K562 (cell line): ENCODE measurements around the gene ADAM15. TPM values are rescaled to one million over a fixed set of nuclear protein-coding genes. Genes with fewer than 3 reads are reported as not detected.

Experiments
- ARID1B ChIP-seq: fragments of 450-650 bp; IDR thresholded peaks from 2 replicates; pipeline ENCODE4 v1.6.1; 2016; ENCODE audit warnings: antibody characterized with exemption, mild to moderate bottlenecking, inconsistent platforms
- CBX1 ChIP-seq: sonication (generic); IDR thresholded peaks from 2 replicates; pipeline ENCODE4 v1.6.1; 2016; ENCODE audit warnings: antibody characterized with exemption, low read depth, mild to moderate bottlenecking
- JUN ChIP-seq, 2 experiments: sonication (generic) in 1 of 2; formaldehyde crosslinking in 1 of 2; IDR thresholded peaks; 2 replicates each; pipeline versions ENCODE4 v1.6.1 to v1.8.0; 2012 to 2022; ENCODE audit warnings: borderline replicate concordance in 2 of 2, mild to moderate bottlenecking in 2 of 2, improper control_type of control experiment in 1 of 2, low read depth in 1 of 2, low read length in 1 of 2, missing genetic modification reagents in 1 of 2
- MAX ChIP-seq: sonication (generic); formaldehyde crosslinking; IDR thresholded peaks from 2 replicates; pipeline ENCODE4 v1.9.0; 2022; ENCODE audit warnings: mild to moderate bottlenecking, missing genetic modification reagents
- NFIC ChIP-seq: fragments of 450-650 bp; IDR thresholded peaks from 2 replicates; pipeline ENCODE4 v1.6.1; 2017; ENCODE audit warnings: mild to moderate bottlenecking, inconsistent platforms
- POLR2AphosphoS5 ChIP-seq: IDR thresholded peaks from 2 replicates; pipeline ENCODE4 v1.6.1; 2011; ENCODE audit warnings: mild to moderate bottlenecking, low read depth, low read length, moderate library complexity; ENCODE audit not compliant: control insufficient read depth, insufficient read depth
- RHOXF2B ChIP-seq: fragments of 250-450 bp; sonication (Bioruptor Pico); conservative IDR thresholded peaks from 2 replicates; pipeline ENCODE4 v1.5.1; 2021
- SMAD2 ChIP-seq: fragments of 150-350 bp; IDR thresholded peaks from 2 replicates; pipeline ENCODE4 v1.6.1; 2014; ENCODE audit warnings: low read depth, mild to moderate bottlenecking, low read length
- SPI1 ChIP-seq: IDR thresholded peaks from 2 replicates; pipeline ENCODE4 v1.6.1; 2011; ENCODE audit warnings: low read depth, low read length, control low read depth, borderline replicate concordance
- TAL1 ChIP-seq: fragments of 450-650 bp; IDR thresholded peaks from 2 replicates; pipeline ENCODE4 v1.6.1; 2016; ENCODE audit warnings: mild to moderate bottlenecking
- ZBED1 ChIP-seq: IDR thresholded peaks from 2 replicates; pipeline ENCODE4 v1.6.1; 2014
- ZHX1 ChIP-seq: fragments of 150-350 bp; conservative IDR thresholded peaks from 2 replicates; pipeline ENCODE4 v1.6.1; 2014; ENCODE audit warnings: low read length
- ZNF282 ChIP-seq: sonication (generic); formaldehyde crosslinking; IDR thresholded peaks from 2 replicates; pipeline ENCODE4 v1.8.1; 2023; ENCODE audit warnings: missing genetic modification reagents
- polyA plus RNA-seq, 8 experiments: library from polyadenylated mRNA; depleted of rRNA in 4 of 8; stranded (reverse) in 5 of 8; unstranded in 3 of 8; fragments of >200 nt; fragmentation: Nextera tagmentation in 2 of 8; fragmentation: Illumina TruSeq in 1 of 8; extraction: Ambion mirVana in 2 of 8; extraction: Trizol in 1 of 8; gene quantifications; 2 replicates each; pipeline versions ENCODE4 v1.2.1 to v1.2.3, GENCODE V29; 2011 to 2014; ENCODE audit warnings: inconsistent platforms in 1 of 8, missing spikeins in 1 of 8
- total RNA-seq, 7 experiments: library from RNA; depleted of rRNA in 6 of 7; stranded (reverse); fragments of >200 nt in 6 of 7; fragmentation: Illumina TruSeq in 2 of 7; extraction: Trizol in 2 of 7; gene quantifications; 2 replicates each; pipeline versions ENCODE4 v1.2.1 to v1.2.3, GENCODE V29; 2011 to 2021; ENCODE audit warnings: low replicate concordance in 1 of 7
- TF ChIP-seq, protein P1 (sequence below): fragments of 450-650 bp; formaldehyde crosslinking; IDR thresholded peaks from 2 replicates; pipeline ENCODE4 v1.4.0; 2020; ENCODE audit warnings: mild to moderate bottlenecking, moderate library complexity
- TF ChIP-seq, protein P2 (sequence below), 3 experiments: IDR thresholded peaks in 2 of 3; conservative IDR thresholded peaks in 1 of 3; 2 replicates each; pipeline ENCODE4 v1.5.1; 2011 to 2012; ENCODE audit warnings: low read length in 3 of 3, mild to moderate bottlenecking in 3 of 3, control low read depth in 2 of 3, improper control_type of control experiment in 1 of 3, inconsistent platforms in 1 of 3, low read depth in 1 of 3, mixed read lengths in 1 of 3, moderate library complexity in 1 of 3; ENCODE audit not compliant: insufficient read depth in 2 of 3
- TF ChIP-seq, protein P3 (sequence below): fragments of 450-650 bp; IDR thresholded peaks from 2 replicates; pipeline ENCODE4 v1.6.1; 2017; ENCODE audit warnings: antibody characterized with exemption, mild to moderate bottlenecking

ADAM15 gene
- total and polyA plus RNA-seq, 9 of the 15 experiments (the other 6 are each of a cell fraction or from before 2014, with no cell fraction given), result 0.69 to 72.3 (median 32.8) TPM

GRCh38 chr1:155052439-155053395 lies 1.6 kb downstream of the ADAM15 start (continued):
- 0 out of 2 replicates have a peak, but pooled peaks have one; percentile 21 for TF ChIP-seq ARID1B
- TF ChIP-seq ZBED1, result no peak
- peak; percentile 49; the same call in 1 of the 2 replicates for TF ChIP-seq TAL1
- TF ChIP-seq SMAD2, result no peak
- TF ChIP-seq, protein P1, sequence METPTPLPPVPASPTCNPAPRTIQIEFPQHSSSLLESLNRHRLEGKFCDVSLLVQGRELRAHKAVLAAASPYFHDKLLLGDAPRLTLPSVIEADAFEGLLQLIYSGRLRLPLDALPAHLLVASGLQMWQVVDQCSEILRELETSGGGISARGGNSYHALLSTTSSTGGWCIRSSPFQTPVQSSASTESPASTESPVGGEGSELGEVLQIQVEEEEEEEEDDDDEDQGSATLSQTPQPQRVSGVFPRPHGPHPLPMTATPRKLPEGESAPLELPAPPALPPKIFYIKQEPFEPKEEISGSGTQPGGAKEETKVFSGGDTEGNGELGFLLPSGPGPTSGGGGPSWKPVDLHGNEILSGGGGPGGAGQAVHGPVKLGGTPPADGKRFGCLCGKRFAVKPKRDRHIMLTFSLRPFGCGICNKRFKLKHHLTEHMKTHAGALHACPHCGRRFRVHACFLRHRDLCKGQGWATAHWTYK (CRISPR knock-in tag), result no peak
- TF ChIP-seq CBX1, result no peak
- peak; percentile 37; the same call in 1 of the 2 replicates for TF ChIP-seq POLR2AphosphoS5
- peak; percentile 27; the same call in 1 of the 2 replicates for TF ChIP-seq NFIC
- TF ChIP-seq MAX (CRISPR knock-in tag), result peak; percentile 29; the same call in 1 of the 2 replicates
- TF ChIP-seq JUN (IDR thresholded peaks at IDR 0.05; ENCODE audit: borderline replicate concordance, low read depth, low read length), result no peak
- TF ChIP-seq JUN (CRISPR knock-in tag; IDR thresholded peaks at IDR 0.05; ENCODE audit: borderline replicate concordance), result no peak
- TF ChIP-seq, protein P2, sequence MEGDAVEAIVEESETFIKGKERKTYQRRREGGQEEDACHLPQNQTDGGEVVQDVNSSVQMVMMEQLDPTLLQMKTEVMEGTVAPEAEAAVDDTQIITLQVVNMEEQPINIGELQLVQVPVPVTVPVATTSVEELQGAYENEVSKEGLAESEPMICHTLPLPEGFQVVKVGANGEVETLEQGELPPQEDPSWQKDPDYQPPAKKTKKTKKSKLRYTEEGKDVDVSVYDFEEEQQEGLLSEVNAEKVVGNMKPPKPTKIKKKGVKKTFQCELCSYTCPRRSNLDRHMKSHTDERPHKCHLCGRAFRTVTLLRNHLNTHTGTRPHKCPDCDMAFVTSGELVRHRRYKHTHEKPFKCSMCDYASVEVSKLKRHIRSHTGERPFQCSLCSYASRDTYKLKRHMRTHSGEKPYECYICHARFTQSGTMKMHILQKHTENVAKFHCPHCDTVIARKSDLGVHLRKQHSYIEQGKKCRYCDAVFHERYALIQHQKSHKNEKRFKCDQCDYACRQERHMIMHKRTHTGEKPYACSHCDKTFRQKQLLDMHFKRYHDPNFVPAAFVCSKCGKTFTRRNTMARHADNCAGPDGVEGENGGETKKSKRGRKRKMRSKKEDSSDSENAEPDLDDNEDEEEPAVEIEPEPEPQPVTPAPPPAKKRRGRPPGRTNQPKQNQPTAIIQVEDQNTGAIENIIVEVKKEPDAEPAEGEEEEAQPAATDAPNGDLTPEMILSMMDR (IDR thresholded peaks at IDR 0.05 in 2 of 3, conservative IDR thresholded peaks at IDR 0.05 in 1 of 3; ENCODE audit: insufficient read depth in 2 of 3, low read depth in 1 of 3, low read length in 3 of 3), result peak; percentile 24 to 37 (median 36); a peak in 4 of 6 replicates
- no peak for TF ChIP-seq ZNF282 (CRISPR knock-in tag)
- TF ChIP-seq ZHX1, result no peak
- TF ChIP-seq, protein P3, sequence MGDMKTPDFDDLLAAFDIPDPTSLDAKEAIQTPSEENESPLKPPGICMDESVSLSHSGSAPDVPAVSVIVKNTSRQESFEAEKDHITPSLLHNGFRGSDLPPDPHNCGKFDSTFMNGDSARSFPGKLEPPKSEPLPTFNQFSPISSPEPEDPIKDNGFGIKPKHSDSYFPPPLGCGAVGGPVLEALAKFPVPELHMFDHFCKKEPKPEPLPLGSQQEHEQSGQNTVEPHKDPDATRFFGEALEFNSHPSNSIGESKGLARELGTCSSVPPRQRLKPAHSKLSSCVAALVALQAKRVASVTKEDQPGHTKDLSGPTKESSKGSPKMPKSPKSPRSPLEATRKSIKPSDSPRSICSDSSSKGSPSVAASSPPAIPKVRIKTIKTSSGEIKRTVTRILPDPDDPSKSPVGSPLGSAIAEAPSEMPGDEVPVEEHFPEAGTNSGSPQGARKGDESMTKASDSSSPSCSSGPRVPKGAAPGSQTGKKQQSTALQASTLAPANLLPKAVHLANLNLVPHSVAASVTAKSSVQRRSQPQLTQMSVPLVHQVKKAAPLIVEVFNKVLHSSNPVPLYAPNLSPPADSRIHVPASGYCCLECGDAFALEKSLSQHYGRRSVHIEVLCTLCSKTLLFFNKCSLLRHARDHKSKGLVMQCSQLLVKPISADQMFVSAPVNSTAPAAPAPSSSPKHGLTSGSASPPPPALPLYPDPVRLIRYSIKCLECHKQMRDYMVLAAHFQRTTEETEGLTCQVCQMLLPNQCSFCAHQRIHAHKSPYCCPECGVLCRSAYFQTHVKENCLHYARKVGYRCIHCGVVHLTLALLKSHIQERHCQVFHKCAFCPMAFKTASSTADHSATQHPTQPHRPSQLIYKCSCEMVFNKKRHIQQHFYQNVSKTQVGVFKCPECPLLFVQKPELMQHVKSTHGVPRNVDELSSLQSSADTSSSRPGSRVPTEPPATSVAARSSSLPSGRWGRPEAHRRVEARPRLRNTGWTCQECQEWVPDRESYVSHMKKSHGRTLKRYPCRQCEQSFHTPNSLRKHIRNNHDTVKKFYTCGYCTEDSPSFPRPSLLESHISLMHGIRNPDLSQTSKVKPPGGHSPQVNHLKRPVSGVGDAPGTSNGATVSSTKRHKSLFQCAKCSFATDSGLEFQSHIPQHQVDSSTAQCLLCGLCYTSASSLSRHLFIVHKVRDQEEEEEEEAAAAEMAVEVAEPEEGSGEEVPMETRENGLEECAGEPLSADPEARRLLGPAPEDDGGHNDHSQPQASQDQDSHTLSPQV, result no peak
- no peak for TF ChIP-seq RHOXF2B (CRISPR knock-in tag)
- no peak for TF ChIP-seq SPI1
